Gastrocnemius medialis (tissue), 4 donors: Measurements from ENCODE around the gene CPS1. TPM values are rescaled to one million over a fixed set of nuclear protein-coding genes. Genes with fewer than 3 reads are reported as not detected.

Experiments used
- ATAC-seq, 2 donors: fragments of 150-250 bp; one replicate each; pipeline ENCODE4 v1.9.1; 2016
- DNase-seq, 2 donors: peaks; one replicate each; pipeline ENCODE4 v3.0.0-alpha.2; 2019
- H3K27ac ChIP-seq, 4 donors: fragments of 200-600 bp; sonication (generic); 1 replicate in 1 of 4; 2 replicates in 3 of 4; pipeline ENCODE4 v1.5.1; 2016 to 2018; ENCODE audit warnings: mild to moderate bottlenecking in 2 of 4, moderate library complexity in 1 of 4
- H3K27me3 ChIP-seq, 3 donors: fragments of 200-600 bp; sonication (generic) in 2 of 3; 1 replicate in 1 of 3; 2 replicates in 2 of 3; pipeline versions ENCODE4 v1.5.1 to v1.6.0; 2016 to 2019; ENCODE audit warnings: mild to moderate bottlenecking in 1 of 3, moderate library complexity in 1 of 3
- H3K36me3 ChIP-seq, 2 donors: fragments of 200-600 bp; sonication (generic) in 1 of 2; one replicate each; pipeline ENCODE4 v1.5.1; 2017 to 2018
- H3K4me1 ChIP-seq, 2 donors: fragments of 200-600 bp; sonication (generic) in 1 of 2; one replicate each; pipeline ENCODE4 v1.5.1; 2016 to 2017; ENCODE audit warnings: mild to moderate bottlenecking in 2 of 2
- H3K4me3 ChIP-seq, 4 donors: fragments of 200-600 bp; sonication (generic) in 3 of 4; 1 replicate in 1 of 4; 2 replicates in 3 of 4; pipeline ENCODE4 v1.5.1; 2016 to 2019; ENCODE audit warnings: mild to moderate bottlenecking in 2 of 4
- H3K9me3 ChIP-seq, 3 donors: fragments of 200-600 bp; sonication (generic) in 2 of 3; 1 replicate in 1 of 3; 2 replicates in 2 of 3; pipeline ENCODE4 v1.5.1; 2016 to 2019
- CTCF ChIP-seq, 5 experiments: fragments of 450-650 bp in 3 of 5; fragments of 200-600 bp in 2 of 5; sonication (generic) in 2 of 5; IDR thresholded peaks in 4 of 5; conservative IDR thresholded peaks in 1 of 5; 1 replicate in 4 of 5; 2 replicates in 1 of 5; pipeline ENCODE4 v1.5.1; 2016 to 2019; ENCODE audit warnings: antibody characterized with exemption in 5 of 5, mild to moderate bottlenecking in 3 of 5, moderate library complexity in 3 of 5
- POLR2A ChIP-seq, 2 donors: fragments of 450-650 bp; IDR thresholded peaks; one replicate each; pipeline ENCODE4 v1.6.1; 2017; ENCODE audit warnings: antibody characterized with exemption in 2 of 2, mild to moderate bottlenecking in 2 of 2, moderate library complexity in 2 of 2
- in situ Hi-C, 4 donors: fragments of 200-750 bp; cut with MboI; loops; one replicate each; pipeline versions ENCODE4 v1.15.0 to v1.8.0; 2017; ENCODE audit warnings: low sequenced_read_pairs in 4 of 4
- intact Hi-C: fragments of 100-400 bp; cut with DNase I; formaldehyde crosslinking; loops from one replicate; pipeline ENCODE4 v1.15.1; 2023; ENCODE audit warnings: low total_unique reads
- total RNA-seq, 4 donors: library from RNA; depleted of rRNA; stranded (reverse); fragments of >200 nt; gene quantifications; one replicate each; pipeline versions ENCODE4 v1.1.0 to v1.2.3, GENCODE V29; 2016

Gene CPS1
- total RNA-seq, 4 donors from 2014 or later, result 1.2 to 4.5 (median 2.6) TPM

- intact Hi-C loops (no loop called here), in situ Hi-C loops (no loop called here)
- ATAC-seq (no peak), DNase-seq (no peak)
- H3K9me3 ChIP-seq, result no peaks in the 10 kb centered on the region
- H3K4me3 ChIP-seq, result no peak overlapping the region
- no peaks in the 10 kb centered on the region for H3K4me1 ChIP-seq
- no peaks in the 10 kb centered on the region for H3K27me3 ChIP-seq
- no peaks in the 10 kb centered on the region for H3K36me3 ChIP-seq
- H3K27ac ChIP-seq, result no peak overlapping the region
- TF ChIP-seq POLR2A (IDR thresholded peaks at IDR 0.05), result no peak
- no peak for TF ChIP-seq CTCF (IDR thresholded peaks at IDR 0.05 in 4 of 5, conservative IDR thresholded peaks at IDR 0.05 in 1 of 5)
Measured at GRCh38 chr2:210523650-210524289, 32.6 kb upstream of the CPS1 start.

- Histone ChIP-seq H3K4me1 (no peaks in the 10 kb centered on the region), H3K27ac (no peak overlapping the region), H3K36me3 (no peaks in the 10 kb centered on the region), H3K9me3 (no peaks in the 10 kb centered on the region), H3K27me3 (no peaks in the 10 kb centered on the region), H3K4me3 (no peak overlapping the region)
- in situ Hi-C loops (no loop called here), intact Hi-C loops (no loop called here)
- ATAC-seq (no peak), DNase-seq (no peak)
- TF ChIP-seq POLR2A (IDR thresholded peaks at IDR 0.05), result no peak
- no peak for TF ChIP-seq CTCF (IDR thresholded peaks at IDR 0.05 in 4 of 5, conservative IDR thresholded peaks at IDR 0.05 in 1 of 5)
Measured at GRCh38 chr2:210524533-210524932, 31.9 kb upstream of the CPS1 start.

GRCh38 chr2:210527286-210527685 lies 29.1 kb upstream of the CPS1 start:
- ATAC-seq (no peak), DNase-seq (no peak)
- TF ChIP-seq CTCF (IDR thresholded peaks at IDR 0.05 in 4 of 5, conservative IDR thresholded peaks at IDR 0.05 in 1 of 5), result no peak
- TF ChIP-seq POLR2A (IDR thresholded peaks at IDR 0.05), result no peak
- Histone ChIP-seq H3K27me3 (no peaks in the 10 kb centered on the region), H3K36me3 (no peaks in the 10 kb centered on the region), H3K4me1 (no peaks in the 10 kb centered on the region), H3K27ac (no peak overlapping the region), H3K9me3 (no peaks in the 10 kb centered on the region), H3K4me3 (no peak overlapping the region)
- in situ Hi-C loops (no loop called here), intact Hi-C loops (no loop called here)

- no peaks in the 10 kb centered on the region for H3K4me1 ChIP-seq
- in situ Hi-C loops, result no loop called here
- no peak for TF ChIP-seq POLR2A (IDR thresholded peaks at IDR 0.05)
- no peak for TF ChIP-seq CTCF (IDR thresholded peaks at IDR 0.05 in 4 of 5, conservative IDR thresholded peaks at IDR 0.05 in 1 of 5)
- intact Hi-C loops, result no loop called here
- H3K27ac ChIP-seq, result no peak overlapping the region
- DNase-seq (no peak), ATAC-seq (no peak)
- H3K9me3 ChIP-seq, result no peaks in the 10 kb centered on the region
- H3K36me3 ChIP-seq, result no peaks in the 10 kb centered on the region
- no peak overlapping the region for H3K4me3 ChIP-seq
- H3K27me3 ChIP-seq, result no peaks in the 10 kb centered on the region
Measured at GRCh38 chr2:210528716-210529115, 27.7 kb upstream of the CPS1 start.

GRCh38 chr2:210531050-210531449 lies 25.3 kb upstream of the CPS1 start:
- TF ChIP-seq CTCF (IDR thresholded peaks at IDR 0.05 in 4 of 5, conservative IDR thresholded peaks at IDR 0.05 in 1 of 5), result no peak
- Histone ChIP-seq H3K36me3 (no peaks in the 10 kb centered on the region), H3K4me1 (no peaks in the 10 kb centered on the region), H3K27ac (no peak overlapping the region), H3K27me3 (no peaks in the 10 kb centered on the region), H3K9me3 (no peaks in the 10 kb centered on the region), H3K4me3 (no peak overlapping the region)
- in situ Hi-C loops (no loop called here), intact Hi-C loops (no loop called here)
- no peak for DNase-seq
- no peak for ATAC-seq
